PC-3 (cell line): ENCODE measurements around the gene MYO10. TPM values are rescaled to one million over a fixed set of nuclear protein-coding genes. Genes with fewer than 3 reads are reported as not detected.

Source experiments
- ATAC-seq: fragments of 200-7000 bp; cut with Tn5 transposase; 2 replicates; pipeline ENCODE4 v1.9.1; 2020; ENCODE audit warnings: mild to moderate bottlenecking, moderate library complexity
- BruUV-seq: library from RNA; stranded (reverse); fragments of 400-500 nt; replicated peaks from 2 replicates; lab custom pipeline; 2021; lab: Mats Ljungman, UMichigan
- CTCF ChIA-PET: fragments of 300-600 bp; sonication (Branson Sonifier 250); formaldehyde crosslinking; loops from one replicate; lab custom pipeline; 2022; ENCODE audit warnings: antibody characterized with exemption; lab: Charles Lee
- POLR2A ChIA-PET: fragments of 300-600 bp; sonication (Branson Sonifier 250); formaldehyde crosslinking; loops from one replicate; lab custom pipeline; 2022; ENCODE audit warnings: antibody characterized with exemption; ENCODE audit not compliant: unreplicated experiment; lab: Charles Lee
- DNase-seq: peaks from one replicate; pipeline ENCODE4 v3.0.0-alpha.2; 2015
- H2AFZ ChIP-seq: fragments of 300-600 bp; sonication (generic); 2 replicates; pipeline ENCODE4 v1.6.0; 2016; ENCODE audit warnings: antibody characterized with exemption, low read length
- H3F3A ChIP-seq: fragments of 300-600 bp; sonication (generic); one replicate; pipeline ENCODE4 v1.6.0; 2017; ENCODE audit warnings: antibody characterized with exemption, low read length, control low read depth, mild to moderate bottlenecking; ENCODE audit not compliant: unreplicated experiment
- H3K27ac ChIP-seq: fragments of 300-600 bp; sonication (generic); 2 replicates; pipeline ENCODE4 v1.5.1; 2016; ENCODE audit warnings: mild to moderate bottlenecking, low read length
- H3K27me3 ChIP-seq: fragments of 300-600 bp; sonication (generic); 2 replicates; pipeline ENCODE4 v1.6.1; 2016; ENCODE audit warnings: low read length, mixed read lengths
- H3K36me3 ChIP-seq: fragments of 300-600 bp; sonication (generic); 2 replicates; pipeline ENCODE4 v1.6.1; 2016; ENCODE audit warnings: low read depth, mixed run types, low read length, mixed read lengths
- H3K4me1 ChIP-seq: fragments of 300-600 bp; sonication (generic); 2 replicates; pipeline ENCODE4 v1.5.1; 2016; ENCODE audit warnings: low read length; ENCODE audit not compliant: insufficient read depth
- H3K4me2 ChIP-seq: fragments of 300-600 bp; sonication (generic); 2 replicates; pipeline ENCODE4 v1.6.0; 2016; ENCODE audit warnings: low read length
- H3K4me3 ChIP-seq: fragments of 300-600 bp; sonication (generic); 2 replicates; pipeline ENCODE4 v1.5.1; 2016; ENCODE audit warnings: mild to moderate bottlenecking, low read length, mixed read lengths
- H3K79me2 ChIP-seq: fragments of 300-600 bp; sonication (generic); 2 replicates; pipeline ENCODE4 v1.6.1; 2017; ENCODE audit warnings: low read length, mixed read lengths
- H3K9ac ChIP-seq: fragments of 300-600 bp; sonication (generic); 2 replicates; pipeline ENCODE4 v1.6.0; 2016; ENCODE audit warnings: mild to moderate bottlenecking, low read length
- H3K9me2 ChIP-seq: fragments of 300-600 bp; sonication (generic); replicated peaks from 2 replicates; pipeline ENCODE4 v1.6.1; 2016; ENCODE audit warnings: mixed run types, low read length, mixed read lengths
- H3K9me3 ChIP-seq: fragments of 300-600 bp; sonication (generic); 2 replicates; pipeline ENCODE4 v1.6.1; 2016; ENCODE audit warnings: low read length, mixed read lengths
- H4K20me1 ChIP-seq: fragments of 300-600 bp; sonication (generic); 2 replicates; pipeline ENCODE4 v1.6.1; 2016; ENCODE audit warnings: low read length, mixed read lengths
- EZH2 ChIP-seq: fragments of 300-600 bp; sonication (generic); IDR thresholded peaks from one replicate; pipeline ENCODE4 v1.6.1; 2017; ENCODE audit warnings: antibody characterized with exemption, mild to moderate bottlenecking, low read length; ENCODE audit not compliant: unreplicated experiment
- EZH2phosphoT487 ChIP-seq: fragments of 300-600 bp; sonication (generic); IDR thresholded peaks from 2 replicates; pipeline ENCODE4 v1.6.1; 2018; ENCODE audit warnings: mild to moderate bottlenecking, antibody characterized with exemption, low read length, borderline replicate concordance
- intact Hi-C: fragments of 100-400 bp; cut with micrococcal nuclease; formaldehyde crosslinking; loops from 2 replicates; pipeline ENCODE4 v1.9.0; 2023
- total RNA-seq: library from RNA; depleted of rRNA; stranded (reverse); fragments of >200 nt; gene quantifications from 2 replicates; pipeline ENCODE4 v1.2.3, GENCODE V29; 2014
- TF ChIP-seq, protein P1 (sequence below): fragments of 300-600 bp; sonication (generic); conservative IDR thresholded peaks from 2 replicates; pipeline ENCODE4 v1.5.1; 2017; ENCODE audit warnings: antibody characterized with exemption, low read depth, mild to moderate bottlenecking, low read length

Gene MYO10
- total RNA-seq, 1 experiment from 2014 or later: 52.3 TPM

DNA sequence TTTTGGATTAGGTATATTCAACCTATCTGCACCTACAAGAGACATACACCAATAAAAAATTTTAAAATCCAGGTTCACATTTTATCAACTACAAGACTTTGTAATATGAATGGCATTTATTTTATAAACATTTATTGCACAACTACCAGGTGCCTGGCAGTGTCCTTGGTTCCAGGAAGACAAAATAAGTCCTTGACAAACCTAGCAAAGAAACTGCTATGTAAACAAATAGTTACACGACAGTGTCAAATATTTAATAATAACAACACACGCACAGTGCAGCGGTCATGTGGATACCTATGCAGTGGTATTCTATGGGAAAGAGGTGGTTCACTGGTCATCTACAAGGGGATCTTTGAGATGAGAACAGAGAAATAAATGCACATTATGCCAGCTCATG is 120.7 kb downstream of the MYO10 start:
- Histone ChIP-seq H3K27me3 (no peaks in the 10 kb centered on the region), H3K4me3 (no peak overlapping the region), H3K9ac (no peak overlapping the region), H3K9me2 (no peaks in the 10 kb centered on the region), H3K36me3 (peaks cover 3% of the 10 kb centered on the region; the same call in 1 of the 2 replicates), H4K20me1 (peaks cover 11% of the 10 kb centered on the region), H3K9me3 (no peaks in the 10 kb centered on the region), H3K27ac (no peak overlapping the region), H3K4me2 (no peak overlapping the region), H3F3A (no peaks in the 10 kb centered on the region), H2AFZ (no peak overlapping the region), H3K4me1 (peaks cover 17% of the 10 kb centered on the region), H3K79me2 (peaks cover 49% of the 10 kb centered on the region)
- ChIA-PET CTCF (interaction anchor here (0.7 kb wide), 2 partner anchors 121 to 317 kb away, joined by 3 to 17 read pairs; partner anchors contain the start of gene MYO10), POLR2A (no interaction called here)
- BruUV-seq: no TSS peak
- ATAC-seq (no peak), DNase-seq (peak; percentile 72)
- intact Hi-C loops: no loop called here
- TF ChIP-seq EZH2: no peak
- TF ChIP-seq, protein P1, sequence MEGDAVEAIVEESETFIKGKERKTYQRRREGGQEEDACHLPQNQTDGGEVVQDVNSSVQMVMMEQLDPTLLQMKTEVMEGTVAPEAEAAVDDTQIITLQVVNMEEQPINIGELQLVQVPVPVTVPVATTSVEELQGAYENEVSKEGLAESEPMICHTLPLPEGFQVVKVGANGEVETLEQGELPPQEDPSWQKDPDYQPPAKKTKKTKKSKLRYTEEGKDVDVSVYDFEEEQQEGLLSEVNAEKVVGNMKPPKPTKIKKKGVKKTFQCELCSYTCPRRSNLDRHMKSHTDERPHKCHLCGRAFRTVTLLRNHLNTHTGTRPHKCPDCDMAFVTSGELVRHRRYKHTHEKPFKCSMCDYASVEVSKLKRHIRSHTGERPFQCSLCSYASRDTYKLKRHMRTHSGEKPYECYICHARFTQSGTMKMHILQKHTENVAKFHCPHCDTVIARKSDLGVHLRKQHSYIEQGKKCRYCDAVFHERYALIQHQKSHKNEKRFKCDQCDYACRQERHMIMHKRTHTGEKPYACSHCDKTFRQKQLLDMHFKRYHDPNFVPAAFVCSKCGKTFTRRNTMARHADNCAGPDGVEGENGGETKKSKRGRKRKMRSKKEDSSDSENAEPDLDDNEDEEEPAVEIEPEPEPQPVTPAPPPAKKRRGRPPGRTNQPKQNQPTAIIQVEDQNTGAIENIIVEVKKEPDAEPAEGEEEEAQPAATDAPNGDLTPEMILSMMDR: no peak
- no peak for TF ChIP-seq EZH2phosphoT487

GRCh38 chr5:16812911-16813310 is 123.2 kb downstream of the MYO10 start:
- ChIA-PET CTCF (interaction anchor here (0.6 kb wide), 2 partner anchors 245 to 502 kb away, joined by 3 to 4 read pairs; no protein-coding TSS in a partner anchor), POLR2A (no interaction called here)
- peak; percentile 97 for ATAC-seq
- Histone ChIP-seq H3K4me1 (peaks cover 17% of the 10 kb centered on the region), H3K9me3 (no peaks in the 10 kb centered on the region), H3K4me3 (no peak overlapping the region), H4K20me1 (peaks cover 11% of the 10 kb centered on the region), H3K27ac (peak overlapping the region; percentile 8; the same call in 1 of the 2 replicates), H3K9ac (no peak overlapping the region), H2AFZ (no peak overlapping the region), H3K36me3 (peaks cover 3% of the 10 kb centered on the region; the same call in 1 of the 2 replicates), H3K27me3 (no peaks in the 10 kb centered on the region), H3K9me2 (no peaks in the 10 kb centered on the region), H3F3A (no peaks in the 10 kb centered on the region), H3K79me2 (peaks cover 51% of the 10 kb centered on the region), H3K4me2 (no peak overlapping the region)
- DNase-seq: peak; percentile 99
- TF ChIP-seq, protein P1: peak; percentile 55; the same call in 1 of the 2 replicates
- TF ChIP-seq EZH2: no peak
- intact Hi-C loops: loop anchor here (2.0 to 5.0 kb wide), 2 partner anchors 34 to 122 kb away; no protein-coding TSS in a partner anchor
- BruUV-seq: no TSS peak

GRCh38 chr5:16812448-16812847 is 123.6 kb downstream of the MYO10 start:
- Histone ChIP-seq H3K27me3 (no peaks in the 10 kb centered on the region), H3F3A (no peaks in the 10 kb centered on the region), H3K9me2 (no peaks in the 10 kb centered on the region), H3K9ac (no peak overlapping the region), H3K4me2 (no peak overlapping the region), H3K4me1 (peaks cover 17% of the 10 kb centered on the region), H3K27ac (peak overlapping the region; percentile 8; the same call in 1 of the 2 replicates), H3K36me3 (peaks cover 3% of the 10 kb centered on the region; the same call in 1 of the 2 replicates), H2AFZ (no peak overlapping the region), H4K20me1 (peaks cover 11% of the 10 kb centered on the region), H3K4me3 (no peak overlapping the region), H3K9me3 (no peaks in the 10 kb centered on the region), H3K79me2 (peaks cover 55% of the 10 kb centered on the region)
- intact Hi-C loops: loop anchor here (2.0 to 5.0 kb wide), 2 partner anchors 35 to 122 kb away; no protein-coding TSS in a partner anchor
- BruUV-seq: no TSS peak
- CTCF ChIA-PET: interaction anchor here (0.6 kb wide), 2 partner anchors 245 to 503 kb away, joined by 3 to 4 read pairs; no protein-coding TSS in a partner anchor
- no peak for ATAC-seq
- POLR2A ChIA-PET: no interaction called here
- no peak for TF ChIP-seq EZH2phosphoT487
- TF ChIP-seq, protein P1: no peak
- TF ChIP-seq EZH2: no peak
- DNase-seq: no peak
